Stimulated activated CD8-positive, alpha-beta memory T cell treated with anti-CD3 and anti-CD28 coated beads, Interleukin-4, amount 100 ng/mL, for 24 hours (primary cell): ENCODE data around the gene PRKCD.

ENCODE experiments used
- DNase-seq: peaks from one replicate; pipeline ENCODE4 v3.0.0-alpha.2; 2020; ENCODE audit warnings: low read depth

The PRKCD gene

GRCh38 chr3:53155760-53156159 lies 5.2 kb upstream of the PRKCD start:
- DNase-seq = no peak

- no peak for DNase-seq
Measured at GRCh38 chr3:53156368-53156834, 4.6 kb upstream of the PRKCD start.

- DNase-seq = no peak
Measured at GRCh38 chr3:53157974-53158580, 2.9 kb upstream of the PRKCD start.

GRCh38 chr3:53158765-53159155 lies 2.2 kb upstream of the PRKCD start:
- no peak for DNase-seq

- no peak for DNase-seq
Measured at GRCh38 chr3:53159156-53160060, 1.6 kb upstream of the PRKCD start.

GRCh38 chr3:53160061-53160659 lies 849 bp upstream of the PRKCD start:
- DNase-seq = no peak

GRCh38 chr3:53161450-53161819 lies 426 bp downstream of the PRKCD start:
- no peak for DNase-seq

GRCh38 chr3:53161820-53162671 lies 1.0 kb downstream of the PRKCD start:
- no peak for DNase-seq

- no peak for DNase-seq
Measured at GRCh38 chr3:53162672-53163443, 1.8 kb downstream of the PRKCD start.

- no peak for DNase-seq
Measured at GRCh38 chr3:53163444-53164387, 2.7 kb downstream of the PRKCD start.

GRCh38 chr3:53164911-53165310 lies 3.9 kb downstream of the PRKCD start:
- no peak for DNase-seq

GRCh38 chr3:53166206-53166605 lies 5.2 kb downstream of the PRKCD start:
- no peak for DNase-seq

GRCh38 chr3:53166781-53167291 lies 5.8 kb downstream of the PRKCD start:
- no peak for DNase-seq

- no peak for DNase-seq
Measured at GRCh38 chr3:53167418-53168174, 6.6 kb downstream of the PRKCD start.

GRCh38 chr3:53168175-53168923 lies 7.3 kb downstream of the PRKCD start:
- DNase-seq = no peak

- DNase-seq = no peak
Measured at GRCh38 chr3:53169045-53169831, 8.2 kb downstream of the PRKCD start.

- no peak for DNase-seq
Measured at GRCh38 chr3:53169832-53170324, 8.9 kb downstream of the PRKCD start.
